Erythroblast (primary cell): ENCODE results near the gene OR10A5.

ENCODE experiments used
- GATA1 ChIP-seq: IDR thresholded peaks from 2 replicates; pipeline ENCODE4 v1.6.1; 2011; ENCODE audit warnings: low read depth, mild to moderate bottlenecking, control low read depth, low read length, moderate library complexity
- POLR2A ChIP-seq: IDR thresholded peaks from 2 replicates; pipeline ENCODE4 v1.6.1; 2011; ENCODE audit warnings: mild to moderate bottlenecking, low read length

DNA sequence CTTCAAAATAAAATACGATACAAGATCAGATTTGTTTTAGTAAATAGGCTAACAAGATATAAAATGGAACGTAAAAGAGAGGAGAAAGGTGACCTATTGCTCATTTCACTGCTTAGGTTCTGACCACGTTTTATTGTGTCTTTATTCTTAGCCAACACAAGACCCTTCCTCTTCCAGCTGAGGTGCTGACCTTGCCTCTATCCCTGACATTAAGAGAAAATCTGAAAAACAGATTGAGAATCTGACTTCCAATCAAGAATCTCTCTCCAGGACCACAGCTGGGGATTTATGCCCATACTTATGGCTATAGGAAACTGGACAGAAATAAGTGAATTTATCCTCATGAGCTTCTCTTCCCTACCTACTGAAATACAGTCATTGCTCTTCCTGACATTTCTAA, at the start of gene OR10A5:
- no peak for TF ChIP-seq POLR2A
- TF ChIP-seq GATA1 = no peak
